AG09309 (cell line): Measurements from ENCODE around the gene NRP1.

Source experiments
- DNase-seq: peaks from one replicate; pipeline ENCODE4 v3.0.0-alpha.2; 2010; ENCODE audit warnings: low read depth
- H3K4me3 ChIP-seq: 2 replicates; pipeline ENCODE4 v1.5.1; 2011; ENCODE audit warnings: mild to moderate bottlenecking, low read depth, low read length, moderate library complexity; ENCODE audit not compliant: control insufficient read depth
- TF ChIP-seq, protein P1 (sequence below): IDR thresholded peaks from 2 replicates; pipeline ENCODE4 v1.5.1; 2011; ENCODE audit warnings: mild to moderate bottlenecking, low read depth, low read length, inconsistent platforms; ENCODE audit not compliant: insufficient read depth, control insufficient read depth; ENCODE audit errors: missing control alignments

Gene NRP1

DNA sequence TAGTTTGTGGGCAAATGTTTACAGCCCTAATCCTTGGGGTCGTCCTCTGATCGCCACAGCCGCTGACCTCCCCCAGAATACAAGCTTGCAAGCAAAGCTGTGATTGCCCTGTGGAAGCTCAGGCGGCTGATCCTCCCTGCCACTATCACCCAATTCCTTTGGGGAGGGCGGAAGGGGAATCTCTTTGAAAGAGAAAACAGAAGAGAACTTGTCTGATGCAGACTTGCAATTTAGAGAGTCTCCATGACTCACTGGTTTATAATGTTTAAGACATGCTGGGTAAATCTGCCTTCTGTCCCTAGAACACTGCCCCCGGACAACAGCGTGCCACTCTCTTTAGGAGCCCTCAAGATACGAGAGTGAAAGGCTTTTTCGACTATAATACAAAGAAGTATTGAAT lies 75.5 kb downstream of the NRP1 start:
- no peak for DNase-seq
- H3K4me3 ChIP-seq = no peak overlapping the region
- TF ChIP-seq, protein P1, sequence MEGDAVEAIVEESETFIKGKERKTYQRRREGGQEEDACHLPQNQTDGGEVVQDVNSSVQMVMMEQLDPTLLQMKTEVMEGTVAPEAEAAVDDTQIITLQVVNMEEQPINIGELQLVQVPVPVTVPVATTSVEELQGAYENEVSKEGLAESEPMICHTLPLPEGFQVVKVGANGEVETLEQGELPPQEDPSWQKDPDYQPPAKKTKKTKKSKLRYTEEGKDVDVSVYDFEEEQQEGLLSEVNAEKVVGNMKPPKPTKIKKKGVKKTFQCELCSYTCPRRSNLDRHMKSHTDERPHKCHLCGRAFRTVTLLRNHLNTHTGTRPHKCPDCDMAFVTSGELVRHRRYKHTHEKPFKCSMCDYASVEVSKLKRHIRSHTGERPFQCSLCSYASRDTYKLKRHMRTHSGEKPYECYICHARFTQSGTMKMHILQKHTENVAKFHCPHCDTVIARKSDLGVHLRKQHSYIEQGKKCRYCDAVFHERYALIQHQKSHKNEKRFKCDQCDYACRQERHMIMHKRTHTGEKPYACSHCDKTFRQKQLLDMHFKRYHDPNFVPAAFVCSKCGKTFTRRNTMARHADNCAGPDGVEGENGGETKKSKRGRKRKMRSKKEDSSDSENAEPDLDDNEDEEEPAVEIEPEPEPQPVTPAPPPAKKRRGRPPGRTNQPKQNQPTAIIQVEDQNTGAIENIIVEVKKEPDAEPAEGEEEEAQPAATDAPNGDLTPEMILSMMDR = no peak

DNA sequence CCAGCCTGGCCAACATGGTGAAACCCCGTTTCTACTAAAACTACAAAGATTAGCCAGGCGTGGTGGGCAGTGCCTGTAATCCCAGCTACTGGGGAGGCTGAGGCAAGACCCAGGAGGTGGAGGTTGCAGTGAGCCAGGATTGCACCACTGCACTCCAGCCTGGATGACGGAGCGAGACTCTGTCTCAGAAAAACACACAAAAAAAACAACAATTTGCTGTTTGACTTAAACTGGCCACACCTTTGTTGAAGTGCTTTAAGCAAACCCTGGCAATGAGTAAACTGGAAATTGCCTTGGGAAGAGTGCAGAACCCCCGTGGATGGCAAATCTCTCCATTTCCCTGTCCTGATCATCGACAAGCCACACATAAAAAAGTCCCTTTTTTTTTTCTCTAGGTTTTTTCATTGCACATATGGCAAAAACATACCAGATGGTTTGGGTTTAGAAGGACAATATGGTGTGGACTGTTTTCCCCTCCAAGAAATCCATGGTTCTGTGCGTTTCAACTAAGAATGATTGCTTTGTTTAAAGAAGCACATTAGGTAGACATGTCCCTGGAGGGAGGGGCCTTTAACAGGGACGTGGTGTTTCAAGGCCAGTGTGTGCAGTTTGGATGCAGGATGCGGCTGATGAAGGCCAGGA lies 76.9 kb downstream of the NRP1 start:
- no peak for DNase-seq
- no peak overlapping the region for H3K4me3 ChIP-seq
- TF ChIP-seq, protein P1 = no peak

DNA sequence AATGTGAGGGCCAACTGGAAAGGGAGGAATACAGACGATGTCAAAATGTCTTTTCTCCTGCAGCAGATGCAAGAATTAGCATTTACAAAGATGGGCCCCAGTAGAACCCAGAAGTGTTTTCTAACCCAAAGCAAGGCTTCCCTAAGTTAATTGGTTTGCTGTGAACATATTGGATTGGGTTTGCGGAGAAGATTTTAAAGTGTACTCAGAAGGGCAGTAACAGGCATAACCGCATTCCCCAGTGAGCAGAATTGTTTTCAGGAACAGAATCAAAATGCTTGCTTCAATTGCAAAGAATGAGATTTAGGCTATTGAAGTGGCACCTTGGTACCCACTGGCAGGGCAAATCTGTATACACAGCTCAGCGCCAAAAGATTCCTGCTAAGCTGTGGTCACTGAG lies 78.0 kb downstream of the NRP1 start:
- no peak overlapping the region for H3K4me3 ChIP-seq
- DNase-seq = no peak
- TF ChIP-seq, protein P1 = no peak

DNA sequence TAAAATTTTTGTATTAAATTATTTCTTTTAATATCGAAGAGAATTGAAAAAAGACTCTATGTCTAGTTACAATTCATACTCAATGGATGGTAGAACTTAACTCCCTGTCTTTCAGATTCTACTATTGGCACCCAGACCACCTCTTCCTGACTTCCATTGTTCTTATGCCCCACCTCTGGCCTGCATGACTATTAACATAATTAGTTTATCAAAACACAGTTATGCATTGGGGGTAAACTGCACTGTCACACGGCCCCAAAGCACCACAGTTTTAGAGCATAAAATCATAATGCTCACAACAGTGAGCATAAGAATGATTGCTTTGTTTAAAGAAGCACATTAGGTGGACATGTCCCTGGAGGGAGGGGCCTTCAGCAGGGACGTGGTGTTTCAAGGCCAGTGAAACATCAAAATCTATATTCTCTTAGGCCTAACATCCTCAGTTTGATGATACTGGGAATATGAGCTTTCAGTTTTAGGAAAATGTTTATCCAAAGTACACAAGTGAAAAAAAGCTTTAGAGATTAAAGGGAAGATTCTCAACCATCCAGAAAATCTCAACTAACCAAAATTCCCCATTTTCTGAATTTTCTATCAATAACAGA lies 79.8 kb downstream of the NRP1 start:
- DNase-seq = no peak
- TF ChIP-seq, protein P1 = no peak
- H3K4me3 ChIP-seq = no peak overlapping the region

DNA sequence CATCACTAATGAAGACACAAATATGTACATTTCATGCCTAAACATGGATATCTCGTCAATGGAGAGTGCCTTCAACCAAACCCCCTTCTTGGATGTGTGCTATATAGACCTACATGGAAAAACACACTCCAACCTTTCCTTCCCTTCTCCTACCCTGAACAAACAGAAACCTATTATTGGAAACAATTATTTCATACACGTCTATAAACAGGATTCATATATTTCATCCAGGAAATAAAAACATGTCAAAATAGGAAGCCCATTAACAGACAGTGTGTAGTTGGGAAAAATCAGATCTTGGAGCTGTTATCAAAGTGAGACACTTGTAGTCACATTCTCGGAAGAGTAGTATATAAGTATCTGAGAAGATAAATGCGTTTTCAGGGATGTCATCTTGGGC lies 81.1 kb downstream of the NRP1 start:
- TF ChIP-seq, protein P1 = no peak
- no peak for DNase-seq
- H3K4me3 ChIP-seq = no peak overlapping the region

DNA sequence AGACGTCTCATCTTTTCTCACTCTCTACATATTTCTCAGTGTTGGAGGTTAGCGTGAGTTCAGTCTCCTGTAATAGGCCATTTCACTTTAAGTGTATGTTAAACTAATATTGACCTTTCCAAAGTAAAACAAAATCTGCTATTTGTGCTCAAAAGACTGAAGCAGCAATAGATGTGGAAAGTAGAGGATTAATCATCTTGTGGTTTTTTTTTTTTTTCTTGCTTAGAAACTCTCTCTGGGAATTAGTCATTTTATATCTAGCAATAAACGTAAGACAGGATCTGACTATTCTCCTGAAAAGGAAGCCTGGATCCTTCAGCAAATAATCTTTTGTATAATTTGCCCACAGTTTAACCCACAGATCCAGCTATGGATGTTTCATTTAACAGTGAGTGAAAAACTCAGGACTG lies 81.7 kb downstream of the NRP1 start:
- DNase-seq = peak; percentile 71
- TF ChIP-seq, protein P1 = no peak
- H3K4me3 ChIP-seq = no peak overlapping the region
